ENCODE results near the gene NAP1L1.

Gene NAP1L1

GRCh38 chr12:76083904-76084862 is at the start of gene NAP1L1:
NAP1L1 (minus strand) TSS chr12:76084685; CDS start chr12:76074219, 10,466 bp downstream.
- peak; percentile 92 for DNase-seq

- DNase-seq: no peak
These were observed 43.1 kb upstream of the NAP1L1 start for GRCh38 chr12:76127588-76127987.

GRCh38 chr12:76124456-76124855 is 40.0 kb upstream of the NAP1L1 start:
- DNase-seq: no peak

GRCh38 chr12:76123259-76124212 is 39.1 kb upstream of the NAP1L1 start:
- no peak for DNase-seq

- no peak for DNase-seq
These were observed 35.4 kb upstream of the NAP1L1 start for GRCh38 chr12:76119887-76120286.

GRCh38 chr12:76117751-76118150 is 33.3 kb upstream of the NAP1L1 start:
- no peak for DNase-seq

- DNase-seq: no peak
These were observed 32.7 kb upstream of the NAP1L1 start for GRCh38 chr12:76117067-76117691.

- no peak for DNase-seq
These were observed 29.6 kb upstream of the NAP1L1 start for GRCh38 chr12:76113800-76114757.

GRCh38 chr12:76111209-76111749 is 26.8 kb upstream of the NAP1L1 start:
- DNase-seq: no peak

GRCh38 chr12:76109879-76110278 is 25.4 kb upstream of the NAP1L1 start:
- DNase-seq: no peak

- DNase-seq: no peak
These were observed 23.9 kb upstream of the NAP1L1 start for GRCh38 chr12:76108356-76108755.

GRCh38 chr12:76106631-76107030 is 22.1 kb upstream of the NAP1L1 start:
- DNase-seq: no peak

GRCh38 chr12:76103958-76104357 is 19.5 kb upstream of the NAP1L1 start:
- no peak for DNase-seq

- no peak for DNase-seq
These were observed 17.4 kb upstream of the NAP1L1 start for GRCh38 chr12:76101739-76102385.

GRCh38 chr12:76096079-76096646 is 11.7 kb upstream of the NAP1L1 start:
- no peak for DNase-seq

GRCh38 chr12:76094754-76095153 is 10.3 kb upstream of the NAP1L1 start:
- DNase-seq: no peak

GRCh38 chr12:76091246-76091754 is 6.8 kb upstream of the NAP1L1 start:
- DNase-seq: no peak

GRCh38 chr12:76085520-76085868 is 1.0 kb upstream of the NAP1L1 start:
- no peak for DNase-seq

- peak; percentile 92 for DNase-seq
These were observed 506 bp upstream of the NAP1L1 start for GRCh38 chr12:76084863-76085519.
